ENCODE data around the gene WT1.

The WT1 gene

DNA sequence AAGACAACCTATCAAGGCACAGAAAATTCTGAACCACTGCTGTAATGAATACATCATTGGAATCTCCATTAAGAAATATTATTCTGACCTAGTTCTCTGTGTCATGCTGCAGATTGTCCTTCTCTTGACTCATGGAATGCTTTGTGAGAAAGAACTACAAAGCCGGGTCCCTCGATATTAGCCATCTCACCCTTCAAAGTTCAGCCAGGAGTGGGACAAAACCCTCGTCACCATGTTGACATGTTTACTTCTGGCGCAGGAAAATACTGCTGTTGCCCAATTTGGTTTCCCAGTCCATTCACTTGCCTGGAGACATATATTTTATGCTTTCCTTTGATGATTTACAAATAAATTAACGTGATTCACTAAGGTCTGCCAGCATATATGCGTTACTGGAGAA, 10.9 kb upstream of the WT1 start:
- Histone ChIP-seq H3K27ac (ENCODE audit: low read length) (no peak overlapping the region), H3K4me3 (ENCODE audit: low read length) (no peak overlapping the region), H3K9me3 (ENCODE audit: insufficient read depth, low read length) (no peaks in the 10 kb centered on the region), H3K36me3 (replicated peaks; ENCODE audit: low read depth, low read length) (no peaks in the 10 kb centered on the region), H4K20me1 (ENCODE audit: insufficient read depth, low read length) (no peaks in the 10 kb centered on the region), H2AFZ (ENCODE audit: low read depth, low read length) (no peak overlapping the region), H3K27me3 (ENCODE audit: low read depth, low read length) (peaks cover 22% of the 10 kb centered on the region), H3K9ac (ENCODE audit: low read length) (no peak overlapping the region), H3K79me2 (ENCODE audit: low read length) (no peaks in the 10 kb centered on the region), H3K4me1 (ENCODE audit: low read length) (no peaks in the 10 kb centered on the region), H3K4me2 (ENCODE audit: low read length) (no peak overlapping the region)
- TF ChIP-seq EZH2phosphoT487 (IDR thresholded peaks at IDR 0.05; ENCODE audit: low read depth): no peak
- TF ChIP-seq, protein P1, sequence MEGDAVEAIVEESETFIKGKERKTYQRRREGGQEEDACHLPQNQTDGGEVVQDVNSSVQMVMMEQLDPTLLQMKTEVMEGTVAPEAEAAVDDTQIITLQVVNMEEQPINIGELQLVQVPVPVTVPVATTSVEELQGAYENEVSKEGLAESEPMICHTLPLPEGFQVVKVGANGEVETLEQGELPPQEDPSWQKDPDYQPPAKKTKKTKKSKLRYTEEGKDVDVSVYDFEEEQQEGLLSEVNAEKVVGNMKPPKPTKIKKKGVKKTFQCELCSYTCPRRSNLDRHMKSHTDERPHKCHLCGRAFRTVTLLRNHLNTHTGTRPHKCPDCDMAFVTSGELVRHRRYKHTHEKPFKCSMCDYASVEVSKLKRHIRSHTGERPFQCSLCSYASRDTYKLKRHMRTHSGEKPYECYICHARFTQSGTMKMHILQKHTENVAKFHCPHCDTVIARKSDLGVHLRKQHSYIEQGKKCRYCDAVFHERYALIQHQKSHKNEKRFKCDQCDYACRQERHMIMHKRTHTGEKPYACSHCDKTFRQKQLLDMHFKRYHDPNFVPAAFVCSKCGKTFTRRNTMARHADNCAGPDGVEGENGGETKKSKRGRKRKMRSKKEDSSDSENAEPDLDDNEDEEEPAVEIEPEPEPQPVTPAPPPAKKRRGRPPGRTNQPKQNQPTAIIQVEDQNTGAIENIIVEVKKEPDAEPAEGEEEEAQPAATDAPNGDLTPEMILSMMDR (IDR thresholded peaks at IDR 0.05; ENCODE audit: low read depth, low read length): no peak

DNA sequence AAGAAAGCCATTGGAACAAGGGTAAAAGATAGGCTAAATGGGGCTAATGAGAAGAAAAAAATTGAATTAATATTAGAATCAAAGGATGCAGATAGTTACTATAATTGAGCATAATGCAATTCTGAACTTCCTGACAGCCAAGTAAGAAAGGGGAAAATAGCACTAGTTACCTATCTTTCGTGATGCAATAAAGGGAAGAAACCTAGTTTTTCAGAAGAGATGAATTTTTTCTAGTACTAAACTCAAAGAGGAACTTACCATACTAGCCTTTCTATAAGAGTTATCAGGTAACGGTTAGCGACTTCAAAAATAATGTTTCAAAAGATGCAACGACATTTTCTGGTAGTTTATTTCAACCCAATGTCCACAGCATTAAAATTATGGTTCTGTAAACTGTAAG, 8.8 kb upstream of the WT1 start:
- H4K20me1 ChIP-seq (ENCODE audit: insufficient read depth, low read length): no peaks in the 10 kb centered on the region
- H3K27me3 ChIP-seq (ENCODE audit: low read depth, low read length): peaks cover 26% of the 10 kb centered on the region
- H3K4me1 ChIP-seq (ENCODE audit: low read length): no peaks in the 10 kb centered on the region
- no peak overlapping the region for H3K27ac ChIP-seq (ENCODE audit: low read length)
- no peaks in the 10 kb centered on the region for H3K79me2 ChIP-seq (ENCODE audit: low read length)
- no peak overlapping the region for H3K9ac ChIP-seq (ENCODE audit: low read length)
- H3K36me3 ChIP-seq (replicated peaks; ENCODE audit: low read depth, low read length): no peaks in the 10 kb centered on the region
- H2AFZ ChIP-seq (ENCODE audit: low read depth, low read length): no peak overlapping the region
- no peak overlapping the region for H3K4me3 ChIP-seq (ENCODE audit: low read length)
- TF ChIP-seq EZH2phosphoT487 (IDR thresholded peaks at IDR 0.05; ENCODE audit: low read depth): no peak
- TF ChIP-seq, protein P1 (IDR thresholded peaks at IDR 0.05; ENCODE audit: low read depth, low read length): no peak
- H3K9me3 ChIP-seq (ENCODE audit: insufficient read depth, low read length): no peaks in the 10 kb centered on the region
- H3K4me2 ChIP-seq (ENCODE audit: low read length): no peak overlapping the region

DNA sequence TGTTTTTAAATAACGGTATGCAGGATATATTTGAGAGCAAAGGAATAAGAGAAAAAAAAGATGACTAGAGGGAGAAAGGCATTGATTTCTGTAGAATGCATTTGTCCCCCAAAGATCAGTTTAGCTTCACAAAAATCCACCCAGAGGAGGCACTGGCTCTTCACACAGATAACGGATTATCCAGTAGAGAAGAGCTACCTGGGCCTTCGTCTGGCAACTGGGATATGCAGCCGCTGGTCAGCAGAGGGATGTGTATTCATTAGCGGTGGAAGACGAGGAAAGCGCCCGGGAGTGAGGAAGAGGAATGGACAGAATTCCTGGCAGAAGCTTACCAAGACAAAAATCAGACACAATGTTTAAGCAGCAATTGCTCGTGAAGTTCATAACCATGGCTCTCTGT, 5.6 kb upstream of the WT1 start:
- no peak overlapping the region for H3K4me2 ChIP-seq (ENCODE audit: low read length)
- H3K9me3 ChIP-seq (ENCODE audit: insufficient read depth, low read length): no peaks in the 10 kb centered on the region
- no peaks in the 10 kb centered on the region for H3K4me1 ChIP-seq (ENCODE audit: low read length)
- no peaks in the 10 kb centered on the region for H3K36me3 ChIP-seq (replicated peaks; ENCODE audit: low read depth, low read length)
- TF ChIP-seq EZH2phosphoT487 (IDR thresholded peaks at IDR 0.05; ENCODE audit: low read depth): no peak
- TF ChIP-seq, protein P1 (IDR thresholded peaks at IDR 0.05; ENCODE audit: low read depth, low read length): no peak
- no peak overlapping the region for H3K4me3 ChIP-seq (ENCODE audit: low read length)
- no peaks in the 10 kb centered on the region for H4K20me1 ChIP-seq (ENCODE audit: insufficient read depth, low read length)
- H3K27ac ChIP-seq (ENCODE audit: low read length): no peak overlapping the region
- no peak overlapping the region for H3K9ac ChIP-seq (ENCODE audit: low read length)
- H3K27me3 ChIP-seq (ENCODE audit: low read depth, low read length): peaks cover 26% of the 10 kb centered on the region
- H2AFZ ChIP-seq (ENCODE audit: low read depth, low read length): no peak overlapping the region
- no peaks in the 10 kb centered on the region for H3K79me2 ChIP-seq (ENCODE audit: low read length)

DNA sequence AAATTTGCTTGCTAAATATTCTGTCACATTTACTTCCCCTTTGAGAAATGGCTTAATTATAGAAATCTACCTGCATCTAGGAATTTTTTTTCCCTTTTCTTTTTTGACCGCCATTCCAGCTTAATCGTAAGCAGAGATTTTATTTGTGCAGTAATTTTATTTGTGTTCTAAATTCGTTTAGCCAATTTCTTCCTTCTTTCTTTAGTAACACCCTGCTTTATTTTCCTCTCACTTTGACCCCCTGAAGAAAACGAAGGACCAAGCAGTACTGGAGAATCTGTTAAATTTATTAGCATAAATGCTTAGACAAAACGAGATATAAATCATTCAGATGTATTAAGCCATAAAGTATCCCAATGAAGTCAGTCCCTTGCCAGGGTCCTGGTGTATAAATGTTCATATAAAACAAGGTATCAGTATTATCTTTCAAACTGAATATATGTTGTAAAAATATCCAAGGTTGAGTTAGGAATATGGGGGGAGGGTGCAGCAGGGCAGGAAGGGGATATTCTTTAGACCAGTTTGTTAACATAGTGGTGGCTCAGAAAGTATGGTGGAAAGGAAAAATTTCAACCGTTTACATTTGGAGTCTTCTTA, 5.1 kb upstream of the WT1 start:
- H3K4me2 ChIP-seq (ENCODE audit: low read length): no peak overlapping the region
- no peaks in the 10 kb centered on the region for H3K4me1 ChIP-seq (ENCODE audit: low read length)
- H3K27ac ChIP-seq (ENCODE audit: low read length): no peak overlapping the region
- no peaks in the 10 kb centered on the region for H3K9me3 ChIP-seq (ENCODE audit: insufficient read depth, low read length)
- no peak overlapping the region for H2AFZ ChIP-seq (ENCODE audit: low read depth, low read length)
- H3K9ac ChIP-seq (ENCODE audit: low read length): no peak overlapping the region
- H3K27me3 ChIP-seq (ENCODE audit: low read depth, low read length): peaks cover 26% of the 10 kb centered on the region
- no peaks in the 10 kb centered on the region for H4K20me1 ChIP-seq (ENCODE audit: insufficient read depth, low read length)
- no peaks in the 10 kb centered on the region for H3K36me3 ChIP-seq (replicated peaks; ENCODE audit: low read depth, low read length)
- H3K79me2 ChIP-seq (ENCODE audit: low read length): no peaks in the 10 kb centered on the region
- no peak overlapping the region for H3K4me3 ChIP-seq (ENCODE audit: low read length)
- TF ChIP-seq EZH2phosphoT487 (IDR thresholded peaks at IDR 0.05; ENCODE audit: low read depth): no peak
- TF ChIP-seq, protein P1 (IDR thresholded peaks at IDR 0.05; ENCODE audit: low read depth, low read length): no peak

All from OCI-LY3 (cell line).